T-helper 2 cell treated with Interferon-gamma antibody and Interleukin-4, amounts not matched to agents 100 ng/mL and 5 ng/mL, for 36 hours (primary cell): ENCODE data around the gene MYOCD. TPM values are rescaled to one million over a fixed set of nuclear protein-coding genes. Genes with fewer than 3 reads are reported as not detected.

Experiments used
- total RNA-seq: library from RNA; stranded (reverse); gene quantifications from 2 replicates; pipeline ENCODE4 v1.2.3, GENCODE V29; 2022

MYOCD gene
- total RNA-seq, 1 donor from 2014 or later: not detected

Other genes starting within 250 kb of the MYOCD start
- 0.36 and 0.39 TPM in 2 replicates for gene ARHGAP44, start 123.6 kb downstream of the MYOCD start, total RNA-seq